ENCODE results near the gene CAPNS2.

CAPNS2 gene

DNA sequence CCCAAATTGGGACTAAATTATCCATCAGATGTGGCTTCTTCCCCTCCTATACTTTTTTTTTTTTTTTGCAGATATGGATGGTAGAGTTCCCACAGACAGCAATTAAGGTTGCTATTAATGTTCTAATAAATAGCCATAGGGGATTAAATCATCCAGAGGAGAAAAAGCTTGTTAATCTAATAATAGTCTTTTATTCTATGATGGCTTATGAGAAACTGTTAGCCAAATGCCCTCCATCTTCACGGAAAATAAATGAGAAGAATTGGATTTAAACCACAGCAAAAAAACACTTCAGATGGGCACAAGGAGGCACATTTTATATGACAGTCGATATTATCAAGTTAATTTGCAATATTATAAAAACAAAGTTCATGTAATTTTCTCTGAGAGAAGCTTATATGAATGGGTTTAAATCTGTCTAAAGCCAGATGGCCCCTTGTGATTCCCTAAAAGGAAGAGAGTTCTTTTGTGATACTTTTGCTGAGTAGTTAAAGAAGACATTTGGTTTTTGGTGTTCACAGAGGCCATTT, 5.1 kb upstream of the CAPNS2 start:
- no peak; the same call in 2 of the 3 replicates for ATAC-seq
- TF ChIP-seq ZNF70 (CRISPR knock-in tag; IDR thresholded peaks at IDR 0.05) (0 out of 2 replicates have a peak, but pooled peaks have one; percentile 26), TCF4 (CRISPR knock-in tag; IDR thresholded peaks at IDR 0.05; ENCODE audit: borderline replicate concordance) (peak; percentile 88), TOX (CRISPR knock-in tag; IDR thresholded peaks at IDR 0.05; ENCODE audit: borderline replicate concordance) (no peak), ISL1 (CRISPR knock-in tag; IDR thresholded peaks at IDR 0.05) (peak; percentile 70), BACH2 (CRISPR knock-in tag; IDR thresholded peaks at IDR 0.05; ENCODE audit: borderline replicate concordance) (no peak), TSHZ2 (CRISPR knock-in tag; IDR thresholded peaks at IDR 0.05) (peak; percentile 77)

DNA sequence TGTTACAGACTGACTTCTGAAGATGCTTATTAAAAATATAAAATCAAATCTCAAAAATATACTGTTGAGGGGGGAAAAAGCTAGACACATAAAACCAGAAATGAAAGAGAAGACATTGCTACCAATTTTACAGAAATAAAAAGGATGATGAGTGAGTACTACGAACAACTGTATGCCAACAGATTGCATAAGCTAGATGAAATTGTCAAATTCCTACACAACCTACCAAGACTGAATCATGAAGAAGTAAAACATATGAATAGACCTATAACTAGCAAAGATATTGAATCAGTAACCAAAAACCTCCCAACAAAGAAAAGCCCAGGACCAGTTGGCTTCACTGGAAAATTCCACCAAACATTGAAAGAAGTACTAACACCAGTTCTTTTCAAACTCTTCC, 3.5 kb upstream of the CAPNS2 start:
- ATAC-seq: no peak
- no peak for TF ChIP-seq BACH2 (CRISPR knock-in tag; IDR thresholded peaks at IDR 0.05; ENCODE audit: borderline replicate concordance)
- TF ChIP-seq ZNF8 (CRISPR knock-in tag; IDR thresholded peaks at IDR 0.05): no peak
- TF ChIP-seq PATZ1 (CRISPR knock-in tag; IDR thresholded peaks at IDR 0.05; ENCODE audit: borderline replicate concordance): no peak
- TF ChIP-seq ARNTL (CRISPR knock-in tag; IDR thresholded peaks at IDR 0.05; ENCODE audit: borderline replicate concordance, low read depth): no peak

DNA sequence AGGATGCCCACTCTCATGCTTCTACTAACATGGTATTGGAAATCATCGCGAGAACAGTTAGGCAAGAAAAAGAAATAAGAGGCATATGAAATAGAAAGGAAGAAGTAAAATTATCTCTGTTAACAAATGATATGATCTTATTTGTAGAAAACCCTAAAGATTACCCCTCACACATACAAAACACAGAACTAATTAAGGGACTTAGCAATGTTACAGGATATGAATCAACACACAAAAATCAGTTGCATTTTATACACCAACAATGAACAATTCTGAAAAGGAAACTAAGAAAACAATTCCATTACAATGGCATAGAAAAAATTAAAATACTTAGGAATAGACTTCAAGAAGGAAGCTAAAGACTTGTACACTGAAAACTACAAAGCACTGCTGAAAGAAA, 2.7 kb upstream of the CAPNS2 start:
- TF ChIP-seq OSR1 (CRISPR knock-in tag; IDR thresholded peaks at IDR 0.05) (no peak), SNAI2 (CRISPR knock-in tag; IDR thresholded peaks at IDR 0.05) (no peak), RARB (CRISPR knock-in tag; IDR thresholded peaks at IDR 0.05) (no peak), PATZ1 (CRISPR knock-in tag; IDR thresholded peaks at IDR 0.05; ENCODE audit: borderline replicate concordance) (no peak), ZNF8 (CRISPR knock-in tag; IDR thresholded peaks at IDR 0.05) (no peak), ZC3H10 (CRISPR knock-in tag; IDR thresholded peaks at IDR 0.05) (no peak), POU6F1 (CRISPR knock-in tag; IDR thresholded peaks at IDR 0.05; ENCODE audit: borderline replicate concordance, low read depth) (no peak), BACH2 (CRISPR knock-in tag; IDR thresholded peaks at IDR 0.05; ENCODE audit: borderline replicate concordance) (no peak), ZNF70 (CRISPR knock-in tag; IDR thresholded peaks at IDR 0.05) (no peak), GLIS3 (CRISPR knock-in tag; IDR thresholded peaks at IDR 0.05) (no peak), CSDC2 (CRISPR knock-in tag; IDR thresholded peaks at IDR 0.05) (no peak), ESRRG (CRISPR knock-in tag; IDR thresholded peaks at IDR 0.05) (no peak), ZFP30 (CRISPR knock-in tag; IDR thresholded peaks at IDR 0.05) (no peak), ZFP3 (CRISPR knock-in tag; IDR thresholded peaks at IDR 0.05) (no peak)
- ATAC-seq: no peak

DNA sequence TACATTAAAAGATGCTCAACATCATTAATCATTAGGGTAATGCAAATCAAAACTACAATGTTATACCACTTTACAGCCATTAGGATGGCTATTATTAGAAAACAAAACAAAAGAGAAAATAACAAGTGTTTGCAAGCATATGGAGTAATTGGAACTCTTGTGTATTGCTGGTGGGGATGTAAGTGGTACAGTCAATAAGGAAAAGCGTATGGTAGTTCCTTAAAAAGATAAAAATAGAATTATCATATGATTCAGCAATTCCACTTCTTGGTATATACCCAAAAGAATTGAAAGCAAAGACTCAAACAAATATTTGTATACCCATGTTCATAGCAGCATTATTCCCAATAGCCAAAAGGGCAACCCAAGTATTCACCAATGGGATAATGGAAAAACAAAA, 1.4 kb upstream of the CAPNS2 start:
- TF ChIP-seq OSR1 (CRISPR knock-in tag; IDR thresholded peaks at IDR 0.05) (no peak), ZNF70 (CRISPR knock-in tag; IDR thresholded peaks at IDR 0.05) (no peak), GLIS3 (CRISPR knock-in tag; IDR thresholded peaks at IDR 0.05) (no peak), ARNTL (CRISPR knock-in tag; IDR thresholded peaks at IDR 0.05; ENCODE audit: borderline replicate concordance, low read depth) (no peak), SNAI2 (CRISPR knock-in tag; IDR thresholded peaks at IDR 0.05) (no peak), RARB (CRISPR knock-in tag; IDR thresholded peaks at IDR 0.05) (no peak), TOX (CRISPR knock-in tag; IDR thresholded peaks at IDR 0.05; ENCODE audit: borderline replicate concordance) (no peak), ZNF8 (CRISPR knock-in tag; IDR thresholded peaks at IDR 0.05) (no peak), CSRNP3 (CRISPR knock-in tag; IDR thresholded peaks at IDR 0.05) (no peak), PATZ1 (CRISPR knock-in tag; IDR thresholded peaks at IDR 0.05; ENCODE audit: borderline replicate concordance) (no peak)

More for the DNA sequence above, 1.4 kb upstream of the CAPNS2 start:
- no peak for ATAC-seq

Measured in SK-N-SH treated with all-trans-retinoic acid at 6 μM for 48 hours (cell line).